ENCODE results near the gene TEAD1. TPM values are rescaled to one million over a fixed set of nuclear protein-coding genes. Genes with fewer than 3 reads are reported as not detected.

The TEAD1 gene
- total RNA-seq, 1 donor from 2014 or later, result 154 TPM

- H3K4me3 Mint-ChIP-seq (ENCODE audit: unreplicated experiment), result no peak overlapping the region
- TF ChIP-seq, protein P1, sequence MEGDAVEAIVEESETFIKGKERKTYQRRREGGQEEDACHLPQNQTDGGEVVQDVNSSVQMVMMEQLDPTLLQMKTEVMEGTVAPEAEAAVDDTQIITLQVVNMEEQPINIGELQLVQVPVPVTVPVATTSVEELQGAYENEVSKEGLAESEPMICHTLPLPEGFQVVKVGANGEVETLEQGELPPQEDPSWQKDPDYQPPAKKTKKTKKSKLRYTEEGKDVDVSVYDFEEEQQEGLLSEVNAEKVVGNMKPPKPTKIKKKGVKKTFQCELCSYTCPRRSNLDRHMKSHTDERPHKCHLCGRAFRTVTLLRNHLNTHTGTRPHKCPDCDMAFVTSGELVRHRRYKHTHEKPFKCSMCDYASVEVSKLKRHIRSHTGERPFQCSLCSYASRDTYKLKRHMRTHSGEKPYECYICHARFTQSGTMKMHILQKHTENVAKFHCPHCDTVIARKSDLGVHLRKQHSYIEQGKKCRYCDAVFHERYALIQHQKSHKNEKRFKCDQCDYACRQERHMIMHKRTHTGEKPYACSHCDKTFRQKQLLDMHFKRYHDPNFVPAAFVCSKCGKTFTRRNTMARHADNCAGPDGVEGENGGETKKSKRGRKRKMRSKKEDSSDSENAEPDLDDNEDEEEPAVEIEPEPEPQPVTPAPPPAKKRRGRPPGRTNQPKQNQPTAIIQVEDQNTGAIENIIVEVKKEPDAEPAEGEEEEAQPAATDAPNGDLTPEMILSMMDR (IDR thresholded peaks at IDR 0.05), result no peak
- no peaks in the 10 kb centered on the region for H3K9me3 Mint-ChIP-seq (ENCODE audit: unreplicated experiment)
- peak overlapping the region; percentile 18 for H3K27ac Mint-ChIP-seq (ENCODE audit: unreplicated experiment)
- H3K36me3 Mint-ChIP-seq (ENCODE audit: unreplicated experiment), result peaks cover 9% of the 10 kb centered on the region
- DNase-seq (ENCODE audit: extremely low spot score, unreplicated experiment), result no peak
- peaks cover 54% of the 10 kb centered on the region for H3K4me1 Mint-ChIP-seq (ENCODE audit: unreplicated experiment)
- no peaks in the 10 kb centered on the region for H3K27me3 Mint-ChIP-seq (ENCODE audit: unreplicated experiment)
These were observed 158.4 kb downstream of the TEAD1 start for GRCh38 chr11:12832480-12833224.

DNA sequence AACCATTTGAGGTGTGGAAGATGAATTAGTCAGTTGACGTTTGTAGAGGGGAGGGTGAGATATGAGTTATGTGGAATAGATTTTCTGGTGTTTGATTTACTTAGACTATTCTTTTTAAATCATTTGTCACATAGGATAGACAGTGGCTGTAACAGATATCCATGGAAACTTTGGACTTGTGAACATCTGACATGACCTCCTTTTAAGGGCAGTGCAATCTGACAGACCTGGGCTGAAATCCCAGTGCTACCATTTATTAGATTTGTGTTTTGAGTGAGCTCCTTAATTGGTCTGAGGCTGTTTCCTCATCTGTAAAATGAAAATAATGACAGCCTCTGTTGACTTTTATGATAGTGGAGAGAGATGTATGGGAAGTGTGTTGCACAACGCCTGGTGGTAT is 159.9 kb downstream of the TEAD1 start:
- Mint-ChIP-seq H3K4me3 (ENCODE audit: unreplicated experiment) (no peak overlapping the region), H3K36me3 (ENCODE audit: unreplicated experiment) (peaks cover 9% of the 10 kb centered on the region), H3K4me1 (ENCODE audit: unreplicated experiment) (peaks cover 48% of the 10 kb centered on the region), H3K27ac (ENCODE audit: unreplicated experiment) (no peak overlapping the region), H3K9me3 (ENCODE audit: unreplicated experiment) (no peaks in the 10 kb centered on the region), H3K27me3 (ENCODE audit: unreplicated experiment) (no peaks in the 10 kb centered on the region)
- DNase-seq (ENCODE audit: extremely low spot score, unreplicated experiment), result no peak
- TF ChIP-seq, protein P1 (IDR thresholded peaks at IDR 0.05), result no peak

DNA sequence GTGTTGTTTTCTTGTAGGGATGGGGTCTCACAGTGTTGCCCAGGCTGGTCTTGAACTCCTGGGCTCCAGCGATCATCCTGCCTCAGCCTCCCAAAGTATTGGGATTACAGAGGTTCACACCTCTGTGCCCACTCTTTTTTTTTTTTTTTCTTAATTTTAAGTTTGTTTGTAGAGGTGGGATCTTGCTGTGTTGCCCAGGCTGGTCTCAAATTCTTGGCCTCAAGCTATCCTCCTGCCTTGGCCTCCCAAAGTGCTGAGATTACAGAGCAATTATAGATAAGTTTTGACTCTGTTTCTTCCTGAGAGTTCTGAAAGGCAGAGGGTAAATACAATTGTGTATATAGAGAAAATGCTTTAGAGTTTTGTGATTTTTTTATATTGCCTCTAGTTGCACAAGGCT is 160.4 kb downstream of the TEAD1 start:
- no peak overlapping the region for H3K27ac Mint-ChIP-seq (ENCODE audit: unreplicated experiment)
- no peak overlapping the region for H3K4me3 Mint-ChIP-seq (ENCODE audit: unreplicated experiment)
- H3K27me3 Mint-ChIP-seq (ENCODE audit: unreplicated experiment), result no peaks in the 10 kb centered on the region
- no peaks in the 10 kb centered on the region for H3K9me3 Mint-ChIP-seq (ENCODE audit: unreplicated experiment)
- no peak for DNase-seq (ENCODE audit: extremely low spot score, unreplicated experiment)
- TF ChIP-seq, protein P1 (IDR thresholded peaks at IDR 0.05), result no peak
- H3K4me1 Mint-ChIP-seq (ENCODE audit: unreplicated experiment), result peaks cover 46% of the 10 kb centered on the region
- peaks cover 9% of the 10 kb centered on the region for H3K36me3 Mint-ChIP-seq (ENCODE audit: unreplicated experiment)

DNA sequence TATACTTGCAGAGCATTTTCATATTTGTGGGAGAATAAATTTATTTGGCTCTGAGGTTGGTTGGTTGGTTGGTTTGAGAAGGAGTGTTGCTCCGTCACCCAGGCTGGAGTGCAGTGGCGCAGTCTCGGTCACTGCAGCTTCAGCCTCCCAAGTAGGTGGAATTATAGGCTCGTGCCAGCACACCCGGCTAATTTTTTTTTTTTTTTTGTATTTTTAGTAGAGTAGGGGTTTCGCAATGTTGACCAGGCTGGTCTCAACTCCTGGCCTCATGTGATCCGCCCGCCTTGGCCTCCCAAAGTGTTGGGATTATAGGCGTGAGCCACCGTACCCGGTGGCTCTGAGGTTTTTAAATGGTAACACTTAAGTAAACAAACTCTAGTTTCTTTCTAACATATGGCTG is 161.1 kb downstream of the TEAD1 start:
- TF ChIP-seq, protein P1 (IDR thresholded peaks at IDR 0.05), result no peak
- peak overlapping the region; percentile 6 for H3K27ac Mint-ChIP-seq (ENCODE audit: unreplicated experiment)
- H3K27me3 Mint-ChIP-seq (ENCODE audit: unreplicated experiment), result no peaks in the 10 kb centered on the region
- no peak for DNase-seq (ENCODE audit: extremely low spot score, unreplicated experiment)
- H3K4me1 Mint-ChIP-seq (ENCODE audit: unreplicated experiment), result peaks cover 46% of the 10 kb centered on the region
- no peaks in the 10 kb centered on the region for H3K9me3 Mint-ChIP-seq (ENCODE audit: unreplicated experiment)
- H3K4me3 Mint-ChIP-seq (ENCODE audit: unreplicated experiment), result no peak overlapping the region
- H3K36me3 Mint-ChIP-seq (ENCODE audit: unreplicated experiment), result peaks cover 9% of the 10 kb centered on the region

- Mint-ChIP-seq H3K9me3 (ENCODE audit: unreplicated experiment) (no peaks in the 10 kb centered on the region), H3K4me1 (ENCODE audit: unreplicated experiment) (peaks cover 64% of the 10 kb centered on the region), H3K27ac (ENCODE audit: unreplicated experiment) (peak overlapping the region; percentile 55), H3K4me3 (ENCODE audit: unreplicated experiment) (no peak overlapping the region), H3K27me3 (ENCODE audit: unreplicated experiment) (no peaks in the 10 kb centered on the region), H3K36me3 (ENCODE audit: unreplicated experiment) (peaks cover 7% of the 10 kb centered on the region)
- TF ChIP-seq, protein P1 (IDR thresholded peaks at IDR 0.05), result no peak
- DNase-seq (ENCODE audit: extremely low spot score, unreplicated experiment), result no peak
These were observed 164.4 kb downstream of the TEAD1 start for GRCh38 chr11:12838463-12839123.
